Measurements from ENCODE around the gene AP5S1.
"Not testable (repeated sequence)": the region's sequence is repeated elsewhere in the genome, so short reads cannot be mapped to it uniquely, and the experiment has no call there.

The AP5S1 gene, protein sequence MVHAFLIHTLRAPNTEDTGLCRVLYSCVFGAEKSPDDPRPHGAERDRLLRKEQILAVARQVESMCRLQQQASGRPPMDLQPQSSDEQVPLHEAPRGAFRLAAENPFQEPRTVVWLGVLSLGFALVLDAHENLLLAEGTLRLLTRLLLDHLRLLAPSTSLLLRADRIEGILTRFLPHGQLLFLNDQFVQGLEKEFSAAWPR
- 11.0 to 18.7 (median 17.0) reads per million in 4 experiments for total RNA-seq

DNA sequence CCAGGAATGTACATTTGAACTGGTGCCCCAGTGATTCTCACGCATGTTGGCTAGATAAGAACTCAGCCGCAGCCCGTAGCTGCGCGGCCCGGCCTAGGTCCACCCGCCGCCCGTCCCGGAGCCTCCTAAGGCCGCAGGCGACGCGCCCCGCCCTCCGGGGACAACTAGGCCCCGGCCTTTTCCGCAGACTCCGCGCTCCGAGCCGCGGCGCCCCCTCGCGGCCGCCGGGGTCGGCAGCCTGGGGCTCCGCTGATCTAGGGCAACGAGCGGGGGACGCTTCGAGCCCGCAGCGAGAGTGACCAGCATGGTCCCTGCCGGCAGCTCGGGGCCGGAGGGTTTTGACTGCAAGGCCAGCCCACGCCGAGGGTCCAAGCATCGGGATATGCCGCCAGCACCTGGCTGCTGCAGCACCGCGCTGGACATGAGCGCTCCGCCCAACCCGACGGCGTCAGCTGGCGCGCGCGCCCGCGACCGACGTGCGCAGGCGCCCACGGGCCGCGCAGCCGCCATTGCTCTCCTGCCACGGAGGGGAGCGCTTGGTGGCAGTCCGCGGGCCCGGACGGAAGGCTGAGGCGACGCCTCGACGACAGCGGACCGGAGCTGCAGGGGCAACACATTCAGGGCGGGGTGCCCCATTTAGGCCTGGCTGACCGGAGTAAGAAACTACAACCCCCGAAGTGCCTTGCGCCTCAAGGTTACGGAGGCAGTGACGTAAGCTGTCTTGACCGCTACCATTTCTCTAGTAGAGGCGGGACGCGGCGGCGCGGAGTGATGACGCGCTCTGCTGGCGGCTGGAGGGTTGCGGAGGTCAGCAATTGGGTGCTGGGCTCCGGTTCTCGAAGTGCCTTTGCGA lies at the start of gene AP5S1:
TSS of gene AP5S1 (plus strand) at position 500 of the 853 bp plus-strand sequence. CDS start 1,571 bp downstream, outside the sequence.
- DNase-seq, result peak; percentile 84

DNA sequence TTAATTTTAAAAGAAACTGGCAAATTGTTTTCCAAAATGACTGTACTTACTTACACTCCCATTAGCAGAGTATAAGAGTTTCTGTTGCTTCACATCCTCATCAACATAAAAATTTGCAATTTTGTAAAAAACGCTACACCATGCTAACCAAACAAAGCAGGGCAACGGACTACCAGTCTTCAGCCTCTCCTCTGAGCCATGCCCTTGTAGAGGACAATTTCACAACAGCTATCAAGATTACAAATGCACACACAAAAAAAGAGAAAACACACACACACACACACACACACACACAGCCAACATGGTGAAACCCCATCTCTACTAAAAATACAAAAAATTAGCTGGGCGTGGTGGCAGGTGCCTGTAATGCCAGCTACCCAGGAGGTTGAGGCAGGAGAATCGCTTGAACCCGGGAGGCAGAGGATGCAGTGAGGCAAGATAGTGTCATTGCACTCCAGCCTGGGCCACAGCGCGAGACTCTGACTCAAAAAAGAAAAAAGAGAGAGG lies 48.7 kb upstream of the AP5S1 start:
- no peak for DNase-seq

DNA sequence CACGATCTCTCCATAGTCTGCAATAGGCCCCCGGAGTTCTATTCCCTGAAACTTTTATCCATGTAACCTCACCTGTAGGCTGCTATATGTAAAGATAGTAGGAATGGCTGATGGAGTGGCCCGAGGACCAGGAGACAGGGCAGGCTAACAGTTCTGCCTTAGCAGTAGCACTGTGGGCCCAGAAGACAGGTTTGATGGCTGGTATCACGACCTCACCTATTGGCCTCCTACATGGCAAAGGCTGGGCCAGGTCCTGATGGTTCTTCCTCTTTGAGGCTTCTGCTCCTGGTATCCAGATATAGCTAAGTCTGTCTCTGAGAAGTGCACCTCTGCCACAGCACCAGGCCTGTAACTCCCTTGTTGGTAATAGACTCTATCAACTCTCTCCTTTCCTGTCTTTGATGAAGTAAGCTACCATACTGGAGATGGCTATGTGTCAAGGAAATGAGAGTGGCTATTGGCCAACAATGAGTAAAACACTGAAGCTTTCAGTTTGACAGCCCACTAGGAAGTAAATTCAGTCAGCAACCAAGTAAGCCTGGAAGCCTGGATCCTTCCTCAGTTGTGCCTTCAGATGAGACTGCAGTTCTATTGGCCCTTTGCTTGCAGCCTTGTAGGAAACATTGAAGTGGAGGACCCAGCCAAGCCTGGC lies 44.8 kb upstream of the AP5S1 start:
- no peak for DNase-seq

DNA sequence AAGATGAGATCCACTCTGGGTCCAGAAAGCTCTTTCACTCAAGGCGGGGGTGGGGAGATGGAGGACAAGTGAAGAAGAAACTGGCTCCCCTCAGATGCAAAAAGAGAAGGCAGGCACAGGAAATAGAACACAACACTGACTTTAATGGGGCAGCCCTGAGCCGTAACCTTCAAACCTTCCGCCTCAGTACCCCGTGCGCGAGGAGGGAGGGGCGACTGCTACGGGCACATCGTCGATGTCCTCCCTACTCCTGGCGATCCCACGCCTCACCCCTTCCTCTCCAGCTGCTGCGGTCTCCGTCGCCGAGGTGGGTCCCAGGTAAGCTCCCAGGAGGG lies 43.0 kb upstream of the AP5S1 start:
- no peak for DNase-seq

DNA sequence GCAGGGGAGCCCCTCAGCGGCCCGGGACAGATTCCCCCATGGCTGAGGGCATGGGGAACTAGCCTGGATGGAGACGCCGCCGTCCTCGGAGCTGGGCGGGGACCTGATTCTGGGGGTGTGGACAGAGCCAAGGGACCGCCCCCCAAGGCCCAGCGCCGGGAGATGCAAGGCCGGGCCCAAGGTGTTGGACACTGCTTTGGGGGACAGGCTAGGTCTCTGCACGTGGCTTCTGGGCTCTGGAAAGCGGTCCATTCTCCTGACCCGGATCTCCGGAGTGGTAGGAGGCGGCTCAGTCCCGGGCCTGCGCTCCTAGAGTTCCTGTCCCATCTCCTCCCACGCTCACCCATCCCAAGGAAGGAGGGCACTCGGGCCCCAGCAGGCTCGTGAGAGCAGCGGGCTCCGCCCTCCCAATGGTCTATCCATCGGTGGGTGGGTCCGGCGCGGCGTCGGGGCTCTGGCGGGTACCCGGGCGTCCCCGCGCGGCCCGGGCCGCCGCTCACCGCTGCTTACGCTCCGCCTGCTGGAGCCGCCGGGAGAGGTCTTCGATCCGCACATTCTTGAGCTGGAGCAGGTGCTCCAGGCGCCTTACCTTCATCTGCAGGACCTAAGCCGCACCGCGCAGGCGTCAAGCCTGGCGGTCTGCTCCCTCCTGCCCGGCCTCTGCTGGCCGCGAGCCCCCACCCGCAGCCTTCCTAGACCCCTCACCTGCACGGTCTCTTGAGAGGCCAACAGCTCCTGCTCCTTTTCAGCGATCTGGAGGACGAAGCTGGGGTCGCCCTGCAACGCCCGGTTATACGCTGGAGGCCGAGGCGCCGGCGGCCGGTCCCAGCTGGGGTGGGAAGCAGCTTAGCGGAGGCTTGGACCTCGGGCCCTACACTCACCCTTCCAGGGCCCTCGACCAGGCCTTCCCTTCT lies 42.4 kb upstream of the AP5S1 start:
- peak; percentile 34 for DNase-seq

DNA sequence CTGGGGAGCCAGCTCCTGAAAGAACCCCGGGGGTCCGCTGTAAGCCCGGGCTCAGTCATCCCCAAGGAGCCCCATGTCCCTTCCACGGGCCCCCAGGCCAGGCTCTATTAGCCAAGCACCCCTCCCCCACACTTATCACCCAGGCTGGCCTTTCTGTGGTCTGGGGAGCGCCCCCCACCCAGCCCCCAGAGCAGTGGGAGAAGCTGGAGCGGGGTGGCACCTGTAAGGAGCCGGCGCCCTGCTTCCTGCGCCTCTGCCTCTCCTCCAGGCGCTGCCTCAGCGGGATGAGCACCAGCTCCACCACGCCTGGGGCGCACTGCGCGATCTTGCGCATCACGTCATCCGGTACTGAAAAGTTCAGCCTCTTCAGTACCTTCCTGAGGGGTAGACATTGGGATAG lies 41.4 kb upstream of the AP5S1 start:
- DNase-seq, result no peak

DNA sequence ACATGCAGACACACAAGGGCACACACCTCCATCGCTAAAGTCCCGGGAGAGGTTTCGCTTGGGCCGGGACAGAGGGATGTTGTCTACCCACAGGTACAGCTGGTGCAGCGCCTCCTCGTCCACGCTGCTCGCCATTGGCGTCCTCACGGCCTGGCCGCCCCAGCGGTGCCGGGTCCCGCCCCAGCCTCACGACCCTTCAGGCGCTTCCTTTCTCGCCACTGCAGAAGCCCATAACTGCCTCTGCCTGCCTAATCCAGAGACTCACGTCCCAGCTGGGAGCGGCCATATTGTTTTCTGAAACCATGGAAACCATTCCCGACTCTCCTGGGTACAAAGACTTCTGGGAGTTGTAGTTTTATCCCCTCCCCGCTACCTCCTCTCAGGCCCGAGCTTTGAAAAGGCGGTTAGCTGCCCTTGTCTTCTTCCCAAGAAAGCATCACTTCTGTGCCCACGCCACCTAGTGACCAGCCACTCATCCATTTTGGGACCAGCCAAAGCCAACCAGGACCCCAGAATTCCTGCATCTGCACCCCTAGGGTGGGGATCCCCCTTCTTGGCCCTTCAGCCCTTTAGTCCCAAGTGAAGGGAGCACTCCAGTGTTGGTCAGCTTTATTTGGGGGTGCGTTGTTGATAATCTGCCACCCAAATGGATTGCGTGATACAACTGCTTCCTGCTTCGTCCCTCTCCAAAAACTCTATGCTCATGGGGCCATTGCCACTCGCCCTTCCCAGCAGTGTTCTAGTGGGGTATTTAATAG lies 39.0 kb upstream of the AP5S1 start, which contains the start of gene SPEF1:
TSS of gene SPEF1 (minus strand) at position 296 of the 758 bp plus-strand sequence. CDS start at position 135, 161 bp downstream.
- no peak for DNase-seq

DNA sequence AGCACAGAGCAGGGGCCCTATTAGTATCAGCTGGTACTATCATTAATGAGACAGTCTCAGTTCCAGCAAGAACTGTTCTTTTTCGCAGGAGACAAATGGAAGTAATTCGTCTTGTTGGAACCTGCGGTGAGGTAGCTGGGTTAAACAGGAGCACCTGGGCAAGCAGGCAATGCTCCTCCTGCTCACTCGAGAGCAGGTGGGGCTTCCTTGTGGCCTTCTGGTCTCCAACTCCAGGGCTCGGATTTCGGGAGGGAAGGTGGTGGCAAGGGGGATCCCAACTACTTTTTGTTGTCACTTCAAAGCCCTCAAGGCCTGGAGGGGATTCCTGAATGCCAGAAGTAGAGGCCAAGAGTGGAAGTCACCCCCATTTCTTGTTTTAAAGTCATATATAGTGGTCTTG lies 37.8 kb upstream of the AP5S1 start:
- no peak for DNase-seq

DNA sequence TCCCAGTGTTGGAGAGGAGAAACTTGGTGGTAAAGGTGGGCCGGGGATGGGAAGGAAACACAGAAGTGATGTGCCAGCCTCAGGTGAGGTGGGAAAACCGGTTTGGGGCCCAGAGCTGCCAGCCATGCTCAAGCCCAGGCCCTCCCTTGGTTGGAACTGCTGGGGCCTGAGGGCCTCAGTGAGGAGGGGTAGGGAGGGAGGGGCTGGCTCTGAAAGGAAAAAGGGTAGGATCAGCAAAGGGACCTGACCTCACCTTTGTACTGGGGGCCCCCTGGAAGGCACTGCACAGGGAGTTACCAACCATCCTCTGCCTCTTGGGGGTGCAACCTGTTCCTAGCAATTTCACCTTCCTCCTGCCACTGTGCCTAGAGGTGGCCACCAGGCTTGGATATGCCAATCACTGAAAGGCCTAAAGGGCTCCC lies 37.3 kb upstream of the AP5S1 start:
- DNase-seq, result no peak

DNA sequence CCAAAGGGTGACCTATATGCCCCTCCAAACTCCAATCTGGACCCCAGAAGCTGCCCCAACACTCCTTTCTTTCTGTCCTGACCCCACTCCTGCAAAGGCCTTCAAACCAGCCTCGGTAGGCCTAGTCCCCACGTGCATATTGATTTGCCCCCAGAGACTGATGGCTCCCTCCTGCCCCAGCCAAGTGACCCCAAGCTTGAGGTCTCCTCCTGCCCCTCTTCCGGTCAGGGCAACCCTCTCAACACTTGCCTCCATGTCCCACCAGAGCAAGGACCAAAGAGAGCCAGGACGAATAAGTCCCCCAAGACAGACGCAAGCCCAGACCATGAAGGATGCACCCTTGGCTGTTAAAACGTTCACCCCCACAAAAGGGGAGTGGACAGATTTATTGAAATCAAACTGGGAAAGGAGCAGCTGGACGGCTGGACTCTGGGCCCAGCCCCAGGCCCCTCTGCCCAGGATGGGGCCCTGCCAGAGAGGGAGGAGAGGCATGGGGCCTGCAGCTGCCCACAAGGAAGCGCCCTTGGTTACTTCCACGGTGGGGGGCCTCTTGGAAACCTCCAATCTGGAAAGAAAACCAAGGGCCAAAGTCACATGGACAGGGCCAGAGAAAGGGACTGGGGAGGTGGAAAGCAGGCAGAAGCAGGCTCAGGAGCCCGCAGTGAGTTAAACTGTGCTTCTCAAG lies 36.7 kb upstream of the AP5S1 start:
- DNase-seq, result no peak

DNA sequence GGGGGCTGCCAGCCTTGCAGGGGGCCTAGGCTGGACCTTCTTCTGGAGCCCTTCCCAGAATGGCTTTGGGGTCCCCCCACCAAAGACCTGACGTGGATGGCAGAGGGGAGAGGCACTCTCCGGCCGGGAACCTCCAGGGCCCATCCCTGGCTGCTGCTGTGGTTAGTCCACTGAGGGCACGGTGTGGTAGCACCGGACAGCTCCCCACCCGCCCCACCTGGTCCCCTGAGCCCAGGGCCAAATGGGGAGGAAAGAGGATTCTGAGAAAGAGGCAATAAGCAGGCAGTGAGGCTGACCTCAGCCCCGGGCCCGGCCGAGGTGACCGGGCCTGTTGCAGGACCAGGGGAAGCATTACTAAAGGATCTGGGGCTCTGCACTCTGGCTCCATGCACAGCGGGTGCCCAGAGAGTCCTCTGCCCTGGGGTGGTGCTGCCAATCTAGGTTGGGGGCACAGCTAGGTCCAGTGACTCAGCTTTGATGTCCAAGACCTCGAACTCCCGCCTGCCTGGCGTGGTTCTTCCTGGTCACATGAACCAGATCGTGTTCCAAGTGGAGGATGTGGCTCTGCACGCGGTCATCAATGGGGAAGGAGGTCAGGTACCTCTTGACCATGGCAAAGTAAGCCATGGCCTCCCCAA lies 36.0 kb upstream of the AP5S1 start:
- DNase-seq, result no peak

DNA sequence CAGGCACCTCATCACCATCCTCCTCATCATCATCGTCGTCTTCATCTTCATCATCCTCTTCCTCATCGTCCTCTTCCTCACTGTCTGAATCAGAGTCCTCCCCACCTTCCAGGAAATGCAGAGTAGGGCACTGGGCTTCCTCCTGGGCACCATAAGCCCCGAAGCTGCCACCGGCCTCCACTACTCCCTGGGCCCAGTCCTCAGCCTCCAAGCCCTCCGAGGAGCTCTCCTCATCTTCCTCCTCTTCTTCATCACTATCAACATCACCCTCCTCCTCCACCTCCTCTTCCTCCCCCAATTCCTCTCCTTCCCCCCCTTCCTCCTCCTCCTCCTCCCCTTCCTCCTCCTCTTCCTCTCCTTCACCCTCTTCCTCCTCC lies 35.5 kb upstream of the AP5S1 start:
- no peak for DNase-seq

DNA sequence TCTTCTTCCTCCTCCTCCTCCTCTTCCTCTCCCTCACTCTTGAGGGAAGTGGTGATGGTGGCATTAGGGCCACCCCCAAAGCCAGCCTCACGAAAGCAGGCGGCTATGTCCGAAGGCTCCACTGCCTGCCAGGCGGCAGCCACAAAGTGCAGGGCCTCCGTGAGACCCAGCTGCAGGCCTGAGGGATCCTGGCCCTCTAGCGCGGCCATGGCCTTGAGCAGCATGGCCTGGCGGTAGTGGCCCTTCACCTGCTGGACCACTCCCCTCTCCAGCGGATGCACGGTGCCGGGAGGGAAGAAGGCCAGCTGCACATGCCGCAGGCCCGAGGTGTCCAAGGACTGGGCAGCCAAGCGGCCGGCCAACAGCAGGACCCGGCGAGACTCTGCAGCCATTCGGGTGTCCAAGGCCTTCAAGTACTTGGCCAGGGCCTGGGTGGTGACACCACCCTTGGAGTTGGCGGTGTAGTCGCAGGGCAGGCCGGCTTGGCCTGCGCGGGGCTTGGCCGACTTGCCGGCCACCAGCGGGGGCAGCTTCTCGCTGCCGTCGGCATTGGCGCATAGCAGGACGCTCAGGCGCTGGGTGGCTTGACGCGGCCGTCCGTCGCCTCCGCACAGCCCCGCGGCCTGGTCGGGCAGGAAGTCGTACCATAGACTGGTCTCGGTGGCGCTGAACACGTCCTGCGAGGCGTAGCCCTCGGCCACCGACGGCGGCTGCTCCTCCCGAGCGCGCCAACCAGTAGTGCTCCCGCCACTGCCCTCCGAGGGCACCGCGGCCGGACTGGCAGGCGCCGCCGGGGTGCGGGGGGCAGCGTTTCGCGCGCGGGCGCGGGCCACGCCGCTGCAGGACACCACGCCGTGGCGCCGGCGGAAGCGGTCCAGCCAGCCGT lies 34.9 kb upstream of the AP5S1 start:
- DNase-seq, result no peak

DNA sequence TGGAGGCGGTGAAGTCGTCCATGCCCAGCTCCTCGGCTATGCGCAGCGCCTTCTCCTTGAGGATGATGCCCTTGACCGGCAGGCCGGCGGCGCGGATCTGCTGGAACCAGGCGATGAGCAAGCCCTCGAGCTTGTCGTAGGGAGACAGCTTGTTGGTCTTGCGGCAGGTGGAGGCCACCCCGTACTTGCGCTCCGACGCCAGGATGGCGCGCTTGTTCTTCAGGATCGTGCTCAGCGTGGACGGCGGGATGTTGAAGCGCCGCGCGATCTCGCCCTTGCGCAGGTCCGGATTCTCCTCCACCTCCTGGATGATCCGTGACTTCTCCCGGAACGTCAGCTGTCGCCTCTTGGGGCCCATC lies 34.2 kb upstream of the AP5S1 start:
- no peak for DNase-seq

DNA sequence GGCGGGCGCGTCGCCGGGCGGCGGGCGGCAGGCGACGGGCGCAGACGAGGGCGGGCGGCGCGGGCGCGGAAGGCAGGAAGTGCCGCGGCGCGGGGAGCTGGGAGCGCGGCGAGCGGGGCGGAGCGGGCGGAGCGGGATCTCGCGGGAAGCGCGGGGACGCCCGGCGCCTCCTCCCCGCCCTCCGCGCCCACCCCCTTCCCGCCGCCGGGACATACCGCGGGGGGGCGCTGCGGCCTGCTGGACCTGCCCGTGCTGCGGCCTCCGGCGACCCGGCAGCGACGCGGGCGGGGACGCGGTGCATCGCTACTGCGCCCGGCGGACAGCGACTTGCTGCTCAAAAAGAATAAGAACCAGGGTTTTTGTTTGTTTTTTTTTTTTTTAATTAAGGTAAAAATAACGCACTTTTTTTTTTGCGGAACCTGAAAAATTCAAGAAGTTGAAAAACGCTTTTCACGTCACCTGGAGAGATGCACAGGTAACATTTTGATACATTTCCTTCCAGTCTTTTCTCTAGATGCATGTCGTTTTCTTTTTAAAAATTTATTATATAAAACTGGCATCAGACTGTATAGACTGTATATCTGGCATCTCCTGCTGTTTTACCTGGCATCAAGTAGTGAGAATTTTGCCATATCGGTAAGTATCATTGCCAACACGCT lies 33.6 kb upstream of the AP5S1 start, which contains the start of gene CENPB:
TSS of gene CENPB (minus strand) at position 76 of the 659 bp plus-strand sequence. CDS start 257 bp downstream, outside the sequence.
- DNase-seq, result peak; percentile 82

DNA sequence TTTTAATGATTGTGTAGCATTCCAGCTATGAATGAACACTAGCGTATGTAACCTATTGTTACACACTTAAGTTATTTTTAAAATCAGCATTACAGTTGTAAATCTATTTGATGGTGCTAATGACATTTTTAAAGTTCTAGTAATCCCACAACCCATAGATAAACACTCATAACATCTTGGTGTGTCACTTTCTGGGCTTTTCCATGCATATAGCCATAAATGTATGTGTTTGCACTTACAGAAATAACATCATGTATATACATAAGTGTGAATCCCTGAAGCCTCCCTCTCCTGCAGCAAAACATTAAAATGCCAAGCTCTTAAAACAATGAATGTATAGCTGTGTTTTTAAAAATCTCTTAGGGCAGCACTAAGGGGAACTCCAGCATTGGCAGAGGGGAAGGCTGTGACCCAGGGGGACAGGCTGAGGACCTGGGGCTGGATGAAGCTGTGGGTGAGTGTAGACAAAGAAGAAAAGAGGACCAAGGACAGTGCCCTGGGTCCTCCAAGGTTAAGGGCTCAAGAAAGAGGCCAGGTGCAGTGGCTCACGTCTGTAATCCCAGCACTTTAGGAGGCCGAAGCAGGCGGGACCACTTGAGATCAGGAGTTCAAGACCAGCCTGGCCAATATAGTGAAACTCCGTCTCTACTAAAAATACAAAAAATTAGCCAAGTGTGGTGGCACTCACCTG lies 32.9 kb upstream of the AP5S1 start:
- no peak for DNase-seq

DNA sequence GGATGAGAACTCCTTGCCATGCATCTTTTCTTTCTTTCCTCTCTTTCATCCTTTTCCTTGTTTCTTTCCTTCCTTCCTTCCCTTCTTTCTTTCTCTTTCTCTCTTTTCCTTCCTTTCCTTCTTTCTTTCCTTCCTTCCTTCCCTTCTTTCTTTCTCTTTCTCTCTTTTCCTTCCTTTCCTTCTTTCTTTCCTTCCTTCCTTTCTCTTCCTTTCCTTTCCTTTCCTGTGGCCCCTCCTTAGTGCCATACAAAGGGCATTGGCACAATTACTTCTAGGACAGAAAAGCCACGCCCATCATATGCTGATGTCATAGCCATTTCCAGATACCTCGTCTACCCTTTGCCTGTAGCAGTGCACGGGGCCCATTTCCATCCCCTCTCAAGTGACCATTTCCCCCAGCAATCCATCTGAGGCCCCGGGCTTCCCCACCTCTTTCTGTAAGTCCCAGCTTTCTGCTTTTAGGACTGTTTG lies 31.6 kb upstream of the AP5S1 start:
- DNase-seq, result no peak

DNA sequence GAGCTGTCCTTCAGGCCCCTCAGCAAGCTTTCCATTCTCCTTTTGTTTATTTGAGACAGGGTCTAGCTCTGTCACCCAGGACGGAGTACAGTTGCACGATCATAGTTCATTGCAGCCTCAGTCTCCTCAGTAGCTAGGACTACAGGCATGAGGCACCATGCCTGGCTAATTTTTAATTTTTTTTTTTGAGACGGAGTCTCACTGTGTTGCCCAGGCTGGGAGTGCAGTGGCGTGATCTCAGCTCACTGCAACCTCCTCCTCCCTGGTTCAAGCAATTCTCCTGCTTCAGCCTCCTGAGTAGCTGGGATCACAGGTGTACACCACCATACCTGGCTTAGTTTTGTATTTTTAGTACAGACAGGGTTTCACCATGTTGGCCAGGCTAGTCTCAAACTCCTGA lies 31.1 kb upstream of the AP5S1 start:
- not testable (repeated sequence) for DNase-seq
